K562 (cell line): Measurements from ENCODE around the gene GFOD1. TPM values are rescaled to one million over a fixed set of nuclear protein-coding genes. Genes with fewer than 3 reads are reported as not detected.
A peak's percentile ranks its signal among the peaks of the same experiment; 100 is the strongest.

Source experiments
- ATF6 ChIP-seq: sonication (generic); formaldehyde crosslinking; IDR thresholded peaks from 2 replicates; pipeline ENCODE4 v1.4.0; 2020; ENCODE audit warnings: mild to moderate bottlenecking, missing genetic modification reagents
- CCNT2 ChIP-seq: IDR thresholded peaks from 2 replicates; pipeline ENCODE4 v1.6.1; 2011; ENCODE audit warnings: borderline replicate concordance, low read depth, mild to moderate bottlenecking, moderate library complexity, mixed read lengths, low read length; ENCODE audit not compliant: insufficient read length; ENCODE audit errors: extremely low read depth
- CLOCK ChIP-seq: fragments of 250-450 bp; sonication (Bioruptor Pico); IDR thresholded peaks from 2 replicates; pipeline ENCODE4 v1.4.0; 2020; ENCODE audit warnings: mild to moderate bottlenecking, moderate library complexity, borderline replicate concordance
- ILK ChIP-seq: fragments of 450-650 bp; IDR thresholded peaks from 2 replicates; pipeline ENCODE4 v1.6.1; 2016; ENCODE audit warnings: missing genetic modification characterization, low read depth, mild to moderate bottlenecking, missing compliant biosample characterization, moderate library complexity, borderline replicate concordance
- NFE2L1 ChIP-seq: fragments of 450-650 bp; IDR thresholded peaks from 2 replicates; pipeline ENCODE4 v1.6.1; 2016; ENCODE audit warnings: missing genetic modification characterization, low read depth, mild to moderate bottlenecking, missing compliant biosample characterization, moderate library complexity, borderline replicate concordance
- NKRF ChIP-seq: fragments of 450-650 bp; IDR thresholded peaks from 2 replicates; pipeline ENCODE4 v1.6.1; 2016; ENCODE audit warnings: borderline replicate concordance
- NR2C1 ChIP-seq, 2 experiments: fragments of 450-650 bp; IDR thresholded peaks; 2 replicates each; pipeline ENCODE4 v1.6.1; 2017; ENCODE audit warnings: mild to moderate bottlenecking in 2 of 2, antibody characterized with exemption in 1 of 2, inconsistent platforms in 1 of 2, missing compliant biosample characterization in 1 of 2, missing genetic modification characterization in 1 of 2
- SFPQ ChIP-seq: fragments of 200-400 bp; formaldehyde crosslinking; IDR thresholded peaks from 2 replicates; pipeline ENCODE4 v1.6.1; 2017; ENCODE audit warnings: mild to moderate bottlenecking, low read depth, low read length, moderate library complexity
- ZBTB9 ChIP-seq: fragments of 450-650 bp; formaldehyde crosslinking; IDR thresholded peaks from 2 replicates; pipeline ENCODE4 v1.4.0; 2020; ENCODE audit warnings: mild to moderate bottlenecking, moderate library complexity
- ZFP1 ChIP-seq: fragments of 450-650 bp; formaldehyde crosslinking; IDR thresholded peaks from 2 replicates; pipeline ENCODE4 v1.4.0; 2020; ENCODE audit warnings: mild to moderate bottlenecking, mixed read lengths
- ZNF134 ChIP-seq: fragments of 250-450 bp; sonication (Bioruptor Pico); conservative IDR thresholded peaks from 2 replicates; pipeline ENCODE4 v1.4.0; 2020
- ZNF280A ChIP-seq: fragments of 450-650 bp; IDR thresholded peaks from 2 replicates; pipeline ENCODE4 v1.6.1; 2018; ENCODE audit warnings: mild to moderate bottlenecking, low read depth; ENCODE audit not compliant: partially characterized antibody
- polyA plus RNA-seq, 8 experiments: library from polyadenylated mRNA; depleted of rRNA in 4 of 8; stranded (reverse) in 5 of 8; unstranded in 3 of 8; fragments of >200 nt; fragmentation: Nextera tagmentation in 2 of 8; fragmentation: Illumina TruSeq in 1 of 8; extraction: Ambion mirVana in 2 of 8; extraction: Trizol in 1 of 8; gene quantifications; 2 replicates each; pipeline versions ENCODE4 v1.2.1 to v1.2.3, GENCODE V29; 2011 to 2014; ENCODE audit warnings: inconsistent platforms in 1 of 8, missing spikeins in 1 of 8
- total RNA-seq, 7 experiments: library from RNA; depleted of rRNA in 6 of 7; stranded (reverse); fragments of >200 nt in 6 of 7; fragmentation: Illumina TruSeq in 2 of 7; extraction: Trizol in 2 of 7; gene quantifications; 2 replicates each; pipeline versions ENCODE4 v1.2.1 to v1.2.3, GENCODE V29; 2011 to 2021; ENCODE audit warnings: low replicate concordance in 1 of 7

Gene GFOD1
- total and polyA plus RNA-seq, 9 of the 15 experiments (the other 6 are each of a cell fraction or from before 2014, with no cell fraction given): 3.8 to 12.0 (median 8.2) TPM

- TF ChIP-seq ZNF280A (no peak), ZBTB9 (CRISPR knock-in tag) (no peak; the same call in 1 of the 2 replicates), NKRF (no peak), CLOCK (CRISPR knock-in tag) (no peak), CCNT2 (peak; percentile 65), NFE2L1 (no peak), ATF6 (0 out of 2 replicates have a peak, but pooled peaks have one; percentile 56), ZFP1 (no peak), ZNF134 (CRISPR knock-in tag) (no peak), NR2C1 (IDR thresholded peaks at IDR 0.05) (no peak), NR2C1 (tag; IDR thresholded peaks at IDR 0.05) (no peak), SFPQ (no peak), ILK (no peak)
These were observed at the start of gene GFOD1 (continued) for GRCh38 chr6:13487122-13488014.
